RWPE2 (cell line): Measurements from ENCODE around the gene RAB36.

Source experiments
- ATAC-seq: fragments of 200-7000 bp; cut with Tn5 transposase; 3 replicates; pipeline ENCODE4 v1.9.1; 2021; ENCODE audit warnings: low read depth
- DNase-seq: peaks from one replicate; pipeline ENCODE4 v3.0.0-alpha.2; 2020; ENCODE audit warnings: low spot score
- H3K27ac ChIP-seq: fragments of 450-650 bp; 2 replicates; pipeline ENCODE4 v1.5.1; 2017; ENCODE audit warnings: mild to moderate bottlenecking; ENCODE audit not compliant: poor library complexity, severe bottlenecking
- H3K27me3 ChIP-seq: fragments of 250-450 bp; sonication (Bioruptor Pico); 2 replicates; pipeline ENCODE4 v1.5.1; 2021; ENCODE audit warnings: mild to moderate bottlenecking, moderate library complexity; ENCODE audit not compliant: insufficient read depth, poor library complexity, severe bottlenecking
- H3K36me3 ChIP-seq: fragments of 250-450 bp; sonication (Bioruptor Pico); 2 replicates; pipeline ENCODE4 v1.5.1; 2020; ENCODE audit warnings: low read depth, mild to moderate bottlenecking, moderate library complexity
- H3K4me1 ChIP-seq: fragments of 250-450 bp; sonication (Bioruptor Pico); 2 replicates; pipeline ENCODE4 v1.5.1; 2021; ENCODE audit warnings: mild to moderate bottlenecking, moderate library complexity; ENCODE audit not compliant: insufficient read depth, poor library complexity, severe bottlenecking
- H3K4me3 ChIP-seq: fragments of 250-450 bp; sonication (Bioruptor Pico); 2 replicates; pipeline ENCODE4 v1.5.1; 2021; ENCODE audit warnings: mild to moderate bottlenecking, moderate library complexity; ENCODE audit not compliant: severe bottlenecking
- H3K9me3 ChIP-seq: fragments of 250-450 bp; sonication (Bioruptor Pico); 2 replicates; pipeline ENCODE4 v1.5.1; 2021; ENCODE audit warnings: mild to moderate bottlenecking, moderate library complexity; ENCODE audit not compliant: severe bottlenecking
- TF ChIP-seq, protein P1 (sequence below): fragments of 450-650 bp; IDR thresholded peaks from one replicate; pipeline ENCODE4 v1.5.1; 2017; ENCODE audit warnings: mild to moderate bottlenecking, moderate library complexity; ENCODE audit not compliant: poor library complexity, severe bottlenecking

RAB36 gene

DNA sequence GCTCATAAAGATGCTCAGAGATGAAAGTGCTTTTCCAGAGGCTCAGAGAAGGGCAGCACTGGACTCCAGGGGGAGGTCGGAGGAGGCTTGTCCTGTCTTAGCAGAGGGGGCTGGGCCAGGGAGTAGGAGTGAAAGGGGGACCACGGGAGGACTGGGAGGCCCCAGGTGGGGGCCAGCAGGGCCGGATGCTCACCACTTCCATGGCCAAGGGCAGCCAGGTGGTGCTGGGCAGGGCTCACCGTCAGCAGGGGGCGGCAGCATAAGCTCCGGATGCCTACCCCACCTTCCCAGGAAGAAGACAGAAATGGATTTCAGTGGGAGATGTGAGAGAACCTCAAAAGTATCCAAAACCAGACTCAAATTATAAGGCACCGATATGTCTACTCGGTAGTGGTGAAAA is 11.0 kb downstream of the RAB36 start:
- Histone ChIP-seq H3K27ac (no peak overlapping the region), H3K4me1 (peaks cover 4% of the 10 kb centered on the region), H3K27me3 (no peaks in the 10 kb centered on the region), H3K4me3 (no peak overlapping the region), H3K9me3 (peaks cover 15% of the 10 kb centered on the region), H3K36me3 (no peaks in the 10 kb centered on the region)
- ATAC-seq, result no peak
- TF ChIP-seq, protein P1, sequence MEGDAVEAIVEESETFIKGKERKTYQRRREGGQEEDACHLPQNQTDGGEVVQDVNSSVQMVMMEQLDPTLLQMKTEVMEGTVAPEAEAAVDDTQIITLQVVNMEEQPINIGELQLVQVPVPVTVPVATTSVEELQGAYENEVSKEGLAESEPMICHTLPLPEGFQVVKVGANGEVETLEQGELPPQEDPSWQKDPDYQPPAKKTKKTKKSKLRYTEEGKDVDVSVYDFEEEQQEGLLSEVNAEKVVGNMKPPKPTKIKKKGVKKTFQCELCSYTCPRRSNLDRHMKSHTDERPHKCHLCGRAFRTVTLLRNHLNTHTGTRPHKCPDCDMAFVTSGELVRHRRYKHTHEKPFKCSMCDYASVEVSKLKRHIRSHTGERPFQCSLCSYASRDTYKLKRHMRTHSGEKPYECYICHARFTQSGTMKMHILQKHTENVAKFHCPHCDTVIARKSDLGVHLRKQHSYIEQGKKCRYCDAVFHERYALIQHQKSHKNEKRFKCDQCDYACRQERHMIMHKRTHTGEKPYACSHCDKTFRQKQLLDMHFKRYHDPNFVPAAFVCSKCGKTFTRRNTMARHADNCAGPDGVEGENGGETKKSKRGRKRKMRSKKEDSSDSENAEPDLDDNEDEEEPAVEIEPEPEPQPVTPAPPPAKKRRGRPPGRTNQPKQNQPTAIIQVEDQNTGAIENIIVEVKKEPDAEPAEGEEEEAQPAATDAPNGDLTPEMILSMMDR, result no peak
- no peak for DNase-seq

DNA sequence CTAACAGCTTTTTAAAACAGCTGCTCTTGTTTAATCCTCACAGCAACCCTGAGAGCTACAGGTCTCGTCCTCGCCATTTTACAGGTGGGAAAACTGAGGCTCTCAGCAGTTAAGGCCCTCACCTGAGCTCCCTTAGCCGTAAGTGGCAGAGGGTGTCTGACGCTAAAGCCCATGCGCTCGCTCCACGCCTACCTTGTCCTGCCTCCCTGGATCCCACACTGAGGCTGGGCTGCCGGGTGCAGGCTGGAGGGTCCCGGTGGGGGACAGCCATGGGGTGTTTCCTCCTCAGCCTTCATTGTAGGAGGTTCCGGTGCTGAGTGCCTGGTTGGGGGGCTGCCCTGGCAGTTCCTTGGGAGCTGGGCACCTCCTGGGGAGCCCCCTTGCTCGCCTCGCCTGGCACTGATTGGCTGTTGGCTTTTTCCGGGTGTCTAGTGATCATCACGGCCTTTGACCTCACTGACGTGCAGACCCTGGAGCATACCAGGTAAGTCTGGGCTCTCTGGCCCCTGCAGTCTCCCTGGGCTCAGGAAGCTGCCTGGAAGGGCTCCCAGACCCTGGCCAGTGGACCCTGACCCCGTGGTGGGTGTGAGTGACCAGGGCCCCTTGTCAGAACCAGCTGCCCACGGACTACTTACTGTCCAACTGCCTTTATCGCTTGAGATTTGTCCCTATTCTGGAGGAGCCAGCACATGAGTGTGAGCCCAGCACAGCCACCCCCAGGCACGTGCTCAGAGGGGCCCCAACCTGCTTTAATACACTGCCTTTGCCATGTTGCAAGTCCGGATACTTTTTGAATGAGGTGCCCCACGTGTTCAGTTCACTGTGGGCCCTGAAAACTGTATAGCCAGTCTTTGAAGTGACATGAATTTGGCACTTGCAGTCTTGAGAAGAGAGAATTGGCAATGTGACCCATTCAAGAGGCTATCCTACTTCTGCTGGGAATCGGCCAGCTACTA is 12.6 kb downstream of the RAB36 start:
- ATAC-seq, result no peak
- Histone ChIP-seq H3K4me3 (no peak overlapping the region), H3K9me3 (peaks cover 17% of the 10 kb centered on the region), H3K27me3 (no peaks in the 10 kb centered on the region), H3K4me1 (no peaks in the 10 kb centered on the region), H3K36me3 (no peaks in the 10 kb centered on the region), H3K27ac (no peak overlapping the region)
- TF ChIP-seq, protein P1, result no peak
- no peak for DNase-seq

DNA sequence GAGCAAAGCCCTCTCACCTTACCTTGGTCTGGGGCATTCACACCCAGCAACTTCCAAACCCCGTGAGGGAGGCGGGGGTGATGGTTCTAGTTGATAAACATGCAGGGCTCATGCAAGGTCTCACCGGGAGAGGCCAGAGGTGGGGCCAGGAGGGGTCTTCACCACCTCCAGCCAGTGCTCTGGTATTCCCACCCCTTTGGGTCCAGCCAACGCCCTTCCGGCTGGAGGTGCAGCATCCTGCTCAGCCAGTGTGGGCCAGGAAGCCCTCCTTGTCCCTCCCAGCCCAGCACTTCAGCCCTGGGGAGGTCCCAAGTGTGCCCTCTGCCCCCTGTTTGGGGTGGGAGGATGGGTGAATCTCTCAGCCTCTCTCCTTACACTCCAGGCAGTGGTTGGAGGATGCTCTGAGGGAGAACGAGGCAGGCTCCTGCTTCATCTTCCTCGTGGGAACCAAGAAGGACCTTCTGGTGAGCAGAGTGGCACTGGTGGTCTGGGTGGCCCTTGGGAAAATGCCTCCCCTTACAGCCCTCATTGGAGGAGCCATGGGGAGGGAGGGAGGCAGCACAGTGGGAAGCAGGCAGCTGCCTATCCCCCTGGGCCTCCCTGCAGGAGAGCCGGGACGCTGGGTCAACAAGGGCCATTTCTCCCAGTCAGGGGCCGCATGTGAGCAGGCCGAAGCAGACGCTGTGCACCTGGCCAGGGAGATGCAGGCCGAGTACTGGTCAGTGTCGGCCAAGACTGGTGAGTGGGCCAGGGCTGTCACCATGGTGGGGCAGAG is 13.4 kb downstream of the RAB36 start:
- ATAC-seq (no peak), DNase-seq (no peak)
- Histone ChIP-seq H3K9me3 (peaks cover 17% of the 10 kb centered on the region), H3K4me1 (no peaks in the 10 kb centered on the region), H3K4me3 (no peak overlapping the region), H3K36me3 (no peaks in the 10 kb centered on the region), H3K27ac (no peak overlapping the region), H3K27me3 (no peaks in the 10 kb centered on the region)
- TF ChIP-seq, protein P1, result no peak

DNA sequence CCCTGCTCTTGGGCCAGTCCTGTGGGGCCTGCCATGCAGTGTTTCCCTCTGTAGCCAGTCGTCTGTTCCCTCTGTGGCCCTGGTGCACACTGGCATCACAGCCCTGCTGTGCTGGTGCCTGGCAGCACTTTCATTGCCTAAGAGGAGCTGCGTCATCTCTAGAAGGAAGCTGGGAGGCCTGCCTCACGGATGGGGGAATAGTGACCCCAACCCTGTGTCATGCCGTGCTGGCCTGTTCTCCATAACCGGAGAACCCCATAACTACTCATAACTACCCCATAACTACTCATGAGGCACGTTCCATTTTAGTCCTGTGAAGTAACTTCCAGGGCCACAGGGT is 14.0 kb downstream of the RAB36 start:
- no peak overlapping the region for H3K4me3 ChIP-seq
- TF ChIP-seq, protein P1, result no peak
- H3K36me3 ChIP-seq, result no peaks in the 10 kb centered on the region
- no peak for DNase-seq
- H3K9me3 ChIP-seq, result peaks cover 17% of the 10 kb centered on the region
- no peaks in the 10 kb centered on the region for H3K4me1 ChIP-seq
- H3K27me3 ChIP-seq, result no peaks in the 10 kb centered on the region
- no peak overlapping the region for H3K27ac ChIP-seq
- no peak for ATAC-seq
